ENCODE results near the gene SERPINI1. TPM values are rescaled to one million over a fixed set of nuclear protein-coding genes. Genes with fewer than 3 reads are reported as not detected.
A peak's percentile ranks its signal among the peaks of the same experiment; 100 is the strongest.

SERPINI1 gene
- total RNA-seq, 1 donor from 2014 or later, result 7.7 TPM

- DNase-seq, result no peak
These were observed 116.2 kb downstream of the SERPINI1 start for GRCh38 chr3:167851749-167852148.

- no peak for DNase-seq
These were observed 116.7 kb downstream of the SERPINI1 start for GRCh38 chr3:167852216-167852615.

GRCh38 chr3:167854063-167854462, 118.5 kb downstream of the SERPINI1 start:
- DNase-seq, result no peak

GRCh38 chr3:167854846-167855245, 119.3 kb downstream of the SERPINI1 start:
- DNase-seq, result no peak

- DNase-seq, result no peak
These were observed 119.8 kb downstream of the SERPINI1 start for GRCh38 chr3:167855306-167855705.

- no peak for DNase-seq
These were observed 123.3 kb downstream of the SERPINI1 start for GRCh38 chr3:167858865-167859264.

- DNase-seq, result no peak
These were observed 124.1 kb downstream of the SERPINI1 start for GRCh38 chr3:167859610-167860009.

GRCh38 chr3:167861649-167862048, 126.1 kb downstream of the SERPINI1 start:
- no peak for DNase-seq

GRCh38 chr3:167862104-167862730, 126.7 kb downstream of the SERPINI1 start:
- DNase-seq, result no peak

- DNase-seq, result no peak
These were observed 128.5 kb downstream of the SERPINI1 start for GRCh38 chr3:167863811-167864551.

- no peak for DNase-seq
These were observed 129.0 kb downstream of the SERPINI1 start for GRCh38 chr3:167864552-167864874.

GRCh38 chr3:167866331-167866730, 130.8 kb downstream of the SERPINI1 start:
- no peak for DNase-seq

GRCh38 chr3:167867981-167868380, 132.5 kb downstream of the SERPINI1 start:
- no peak for DNase-seq

- no peak for DNase-seq
These were observed 134.7 kb downstream of the SERPINI1 start for GRCh38 chr3:167870181-167870580.

- DNase-seq, result no peak
These were observed 135.2 kb downstream of the SERPINI1 start for GRCh38 chr3:167870759-167871158.

- no peak for DNase-seq
These were observed 136.5 kb downstream of the SERPINI1 start for GRCh38 chr3:167872032-167872431.

- no peak for DNase-seq
These were observed 137.4 kb downstream of the SERPINI1 start for GRCh38 chr3:167872941-167873340.

GRCh38 chr3:167874671-167875372, 139.3 kb downstream of the SERPINI1 start:
- peak; percentile 21 for DNase-seq

Small RNAs within 50 kb of the gene (small RNA-seq; reads per million reads assigned to genes)
- not detected for gene HMGN1P8 (ENCODE audit: low replicate concordance)

Other genes with a start within 250 kb of the SERPINI1 start
- 2.2 TPM for gene WDR49, start 81.8 kb upstream of the SERPINI1 start, total RNA-seq
- gene PDCD10, start 829 bp upstream of the SERPINI1 start, total RNA-seq, result 46.4 TPM